PC-9 (cell line): ENCODE results near the gene DUSP7.

ENCODE experiments used
- CTCF ChIP-seq: fragments of 200-600 bp; sonication (generic); conservative IDR thresholded peaks from 2 replicates; pipeline ENCODE4 v1.6.1; 2017; ENCODE audit warnings: mixed run types, antibody characterized with exemption, mild to moderate bottlenecking, moderate library complexity
- EZH2 ChIP-seq: fragments of 200-600 bp; sonication (generic); IDR thresholded peaks from 2 replicates; pipeline ENCODE4 v1.8.0; 2017; ENCODE audit warnings: antibody characterized with exemption, low read depth

GRCh38 chr3:52049503-52049902 is 6.9 kb downstream of the DUSP7 start:
- no peak for TF ChIP-seq CTCF
- no peak for TF ChIP-seq EZH2
